Thyroid gland (tissue), 4 donors: ENCODE data around the gene GMEB1. TPM values are rescaled to one million over a fixed set of nuclear protein-coding genes. Genes with fewer than 3 reads are reported as not detected.
"Not testable (repeated sequence)": the region's sequence is repeated elsewhere in the genome, so short reads cannot be mapped to it uniquely, and the experiment has no call there.

ENCODE experiments used
- DNase-seq, 2 donors: peaks; one replicate each; pipeline ENCODE4 v3.0.0-alpha.2; 2019
- H3K27ac ChIP-seq, 3 donors: fragments of 200-600 bp; sonication (generic); 1 replicate in 2 of 3; 2 replicates in 1 of 3; pipeline ENCODE4 v1.5.1; 2016 to 2019; ENCODE audit warnings: mild to moderate bottlenecking in 1 of 3, moderate library complexity in 1 of 3
- H3K27me3 ChIP-seq: fragments of 200-600 bp; sonication (generic); one replicate; pipeline ENCODE4 v1.5.1; 2019
- H3K36me3 ChIP-seq, 2 donors: fragments of 200-600 bp; sonication (generic); one replicate each; pipeline ENCODE4 v1.5.1; 2016 to 2019
- H3K4me1 ChIP-seq, 2 donors: fragments of 200-600 bp; sonication (generic); one replicate each; pipeline ENCODE4 v1.5.1; 2017 to 2019
- H3K4me3 ChIP-seq, 3 donors: fragments of 200-600 bp; sonication (generic); replicated peaks in 1 of 3; 1 replicate in 2 of 3; 2 replicates in 1 of 3; pipeline ENCODE4 v1.5.1; 2016; ENCODE audit warnings: mild to moderate bottlenecking in 1 of 3
- H3K9me3 ChIP-seq: fragments of 200-600 bp; sonication (generic); one replicate; pipeline ENCODE4 v1.5.1; 2017
- POLR2A ChIP-seq, 2 donors: fragments of 450-650 bp; IDR thresholded peaks; one replicate each; pipeline ENCODE4 v1.6.1; 2017; ENCODE audit warnings: antibody characterized with exemption in 2 of 2, mild to moderate bottlenecking in 2 of 2, moderate library complexity in 1 of 2
- WGBS, 2 donors: methylation state at CpG; one replicate each; pipeline ENCODE4 v1.1.5; 2017; 5-methylcytosine and 5-hydroxymethylcytosine counted together
- intact Hi-C: fragments of 100-400 bp; cut with DNase I; formaldehyde crosslinking; loops from one replicate; pipeline ENCODE4 v1.15.1; 2023
- total RNA-seq, 4 donors: library from RNA; depleted of rRNA; stranded (reverse); fragments of >200 nt; gene quantifications; one replicate each; pipeline ENCODE4 v1.2.3, GENCODE V29; 2016
- TF ChIP-seq, protein P1 (sequence below), 6 experiments: fragments of 200-600 bp in 3 of 6; fragments of 450-650 bp in 3 of 6; sonication (generic) in 3 of 6; IDR thresholded peaks; one replicate each; pipeline ENCODE4 v1.5.1; 2016 to 2019; ENCODE audit warnings: antibody characterized with exemption in 6 of 6, mild to moderate bottlenecking in 2 of 6, inconsistent platforms in 1 of 6, moderate library complexity in 1 of 6

The GMEB1 gene
- total RNA-seq, 4 donors from 2014 or later: 5.5 to 13.5 (median 11.6) TPM

GRCh38 chr1:28648008-28648473 lies 20.5 kb upstream of the GMEB1 start:
- intact Hi-C loops: loop anchor here (10.0 kb wide), 1 partner anchor 227 kb away; no protein-coding TSS in a partner anchor

GRCh38 chr1:28648474-28649198 lies 19.9 kb upstream of the GMEB1 start, which contains the start of gene RNU11:
TSS of gene RNU11 (plus strand) at chr1:28648600.
- H3K4me1 ChIP-seq: peaks cover 5 to 24% of the 10 kb centered on the region in 2 donors
- peak within 1 kb of the TSS in 2 of 3 donors; percentile 7 to 33 for H3K4me3 ChIP-seq
- peak; percentile 87 to 92 for DNase-seq
- H3K36me3 ChIP-seq: no peaks in the 10 kb centered on the region
- TF ChIP-seq, protein P1, sequence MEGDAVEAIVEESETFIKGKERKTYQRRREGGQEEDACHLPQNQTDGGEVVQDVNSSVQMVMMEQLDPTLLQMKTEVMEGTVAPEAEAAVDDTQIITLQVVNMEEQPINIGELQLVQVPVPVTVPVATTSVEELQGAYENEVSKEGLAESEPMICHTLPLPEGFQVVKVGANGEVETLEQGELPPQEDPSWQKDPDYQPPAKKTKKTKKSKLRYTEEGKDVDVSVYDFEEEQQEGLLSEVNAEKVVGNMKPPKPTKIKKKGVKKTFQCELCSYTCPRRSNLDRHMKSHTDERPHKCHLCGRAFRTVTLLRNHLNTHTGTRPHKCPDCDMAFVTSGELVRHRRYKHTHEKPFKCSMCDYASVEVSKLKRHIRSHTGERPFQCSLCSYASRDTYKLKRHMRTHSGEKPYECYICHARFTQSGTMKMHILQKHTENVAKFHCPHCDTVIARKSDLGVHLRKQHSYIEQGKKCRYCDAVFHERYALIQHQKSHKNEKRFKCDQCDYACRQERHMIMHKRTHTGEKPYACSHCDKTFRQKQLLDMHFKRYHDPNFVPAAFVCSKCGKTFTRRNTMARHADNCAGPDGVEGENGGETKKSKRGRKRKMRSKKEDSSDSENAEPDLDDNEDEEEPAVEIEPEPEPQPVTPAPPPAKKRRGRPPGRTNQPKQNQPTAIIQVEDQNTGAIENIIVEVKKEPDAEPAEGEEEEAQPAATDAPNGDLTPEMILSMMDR (IDR thresholded peaks at IDR 0.05): no peak
- peak; percentile 99 for TF ChIP-seq POLR2A (IDR thresholded peaks at IDR 0.05)
- no peaks in the 10 kb centered on the region for H3K9me3 ChIP-seq
- 2 to 4% methylated on average over 28 of the region's 28 CpGs for WGBS, 2 donors
- intact Hi-C loops: loop anchor here (10.0 kb wide), 1 partner anchor 226 kb away; no protein-coding TSS in a partner anchor
- H3K27ac ChIP-seq: peak within 1 kb of the TSS; percentile 80 to 89 (median 86)
- no peaks in the 10 kb centered on the region for H3K27me3 ChIP-seq

More at GRCh38 chr1:28648008-28648473, 20.5 kb upstream of the GMEB1 start:
- TF ChIP-seq POLR2A (IDR thresholded peaks at IDR 0.05): no peak
- TF ChIP-seq, protein P1 (IDR thresholded peaks at IDR 0.05): no peak
- Histone ChIP-seq H3K27ac (peak overlapping the region; percentile 80 to 89 (median 86)), H3K36me3 (no peaks in the 10 kb centered on the region), H3K4me1 (peaks cover 5 to 24% of the 10 kb centered on the region in 2 donors), H3K9me3 (no peaks in the 10 kb centered on the region), H3K27me3 (no peaks in the 10 kb centered on the region), H3K4me3 (peak overlapping the region in 1 of 3 donors; percentile 33)
- WGBS, 2 donors: 5% methylated on average over 18 of the region's 18 CpGs
- peak; percentile 89 to 93 for DNase-seq

GRCh38 chr1:28653063-28653462 lies 15.5 kb upstream of the GMEB1 start:
- H3K36me3 ChIP-seq, intact Hi-C loops, H3K4me3 ChIP-seq, H3K27ac ChIP-seq, DNase-seq, H3K9me3 ChIP-seq, H3K4me1 ChIP-seq, H3K27me3 ChIP-seq: not testable (repeated sequence)
- 89 to 91% methylated on average over 13 of the region's 13 CpGs for WGBS, 2 donors

DNA sequence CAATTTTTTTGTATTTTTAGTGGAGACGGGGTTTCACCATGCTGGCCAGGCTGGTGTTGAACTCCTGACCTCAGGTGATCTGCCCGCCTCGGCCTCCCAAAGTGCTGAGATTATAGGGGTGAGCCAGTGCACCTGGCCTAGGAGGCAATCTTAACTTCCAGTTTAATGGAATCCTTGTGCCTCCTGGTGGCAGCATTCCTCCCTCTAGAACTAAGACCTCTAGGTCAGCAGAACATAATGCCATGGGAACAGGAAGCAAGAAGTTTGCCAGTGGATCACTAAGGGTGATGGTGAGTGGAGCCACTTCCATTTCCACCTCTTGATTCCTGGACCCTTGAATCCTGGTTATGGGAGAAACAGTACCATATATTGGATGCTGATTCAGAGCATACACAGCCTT lies 14.7 kb upstream of the GMEB1 start:
- H3K36me3 ChIP-seq, H3K4me3 ChIP-seq, intact Hi-C loops, H3K4me1 ChIP-seq, H3K27me3 ChIP-seq, H3K9me3 ChIP-seq, H3K27ac ChIP-seq: not testable (repeated sequence)
- DNase-seq: peak; percentile 10 to 18
- 73 to 76% methylated on average over 3 of the region's 3 CpGs for WGBS, 2 donors

- H3K9me3 ChIP-seq, DNase-seq, H3K27ac ChIP-seq, H3K36me3 ChIP-seq, H3K27me3 ChIP-seq, H3K4me1 ChIP-seq, intact Hi-C loops, H3K4me3 ChIP-seq: not testable (repeated sequence)
- WGBS, 2 donors: 87 to 88% methylated on average over 10 of the region's 10 CpGs
Observed at GRCh38 chr1:28655448-28656311, 12.9 kb upstream of the GMEB1 start.

DNA sequence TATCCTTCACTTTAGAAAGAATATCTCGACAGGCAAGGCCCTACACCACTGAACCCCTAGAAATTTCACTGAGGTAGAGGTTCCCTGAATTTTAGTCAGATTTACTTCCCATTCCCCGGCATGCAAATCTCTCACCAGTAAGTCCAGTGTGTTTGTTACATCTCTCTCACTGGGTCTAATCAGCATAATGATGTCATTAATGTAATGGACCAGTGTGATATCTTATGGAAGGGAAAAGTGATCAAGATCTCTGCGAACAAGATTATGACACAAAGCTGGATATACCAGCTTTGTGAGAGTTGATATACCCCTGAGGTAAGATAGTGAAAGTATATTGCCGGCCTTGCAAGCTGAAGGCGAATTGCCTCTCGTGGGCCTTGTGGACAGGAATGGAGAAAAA lies 12.2 kb upstream of the GMEB1 start:
- intact Hi-C loops: no loop called here
- Histone ChIP-seq H3K9me3 (no peaks in the 10 kb centered on the region), H3K27me3 (no peaks in the 10 kb centered on the region), H3K4me3 (no peak overlapping the region), H3K36me3 (no peaks in the 10 kb centered on the region), H3K27ac (no peak overlapping the region), H3K4me1 (no peaks in the 10 kb centered on the region)
- TF ChIP-seq, protein P1 (IDR thresholded peaks at IDR 0.05): no peak
- TF ChIP-seq POLR2A (IDR thresholded peaks at IDR 0.05): no peak
- WGBS, 2 donors: 96 to 97% methylated on average over 6 of the region's 6 CpGs
- DNase-seq: no peak
